Thymus (tissue), 14 donors: ENCODE measurements around the gene ZNF256. TPM values are rescaled to one million over a fixed set of nuclear protein-coding genes. Genes with fewer than 3 reads are reported as not detected.

ENCODE experiments used
- DNase-seq, 9 donors: peaks; one replicate each; pipeline ENCODE4 v3.0.0-alpha.2; 2013; ENCODE audit warnings: low spot score in 9 of 9, low read depth in 6 of 9, missing footprints in 1 of 9
- H3K27ac ChIP-seq, 2 donors: one replicate each; pipeline ENCODE4 v1.5.1; 2013; ENCODE audit warnings: control low read depth in 1 of 2, low read depth in 1 of 2, low read length in 1 of 2, mild to moderate bottlenecking in 1 of 2, moderate library complexity in 1 of 2
- H3K27me3 ChIP-seq, 2 donors: one replicate each; pipeline ENCODE4 v1.5.1; 2013; ENCODE audit warnings: low read length in 1 of 2; ENCODE audit not compliant: control insufficient read depth in 2 of 2, insufficient read depth in 1 of 2
- H3K36me3 ChIP-seq, 2 donors: one replicate each; pipeline ENCODE4 v1.5.1; 2013; ENCODE audit warnings: low read length in 1 of 2, mild to moderate bottlenecking in 1 of 2, moderate library complexity in 1 of 2; ENCODE audit not compliant: control insufficient read depth in 2 of 2, insufficient read depth in 2 of 2
- H3K4me1 ChIP-seq, 2 donors: one replicate each; pipeline ENCODE4 v1.5.1; 2013; ENCODE audit warnings: low read length in 2 of 2; ENCODE audit not compliant: control insufficient read depth in 2 of 2, insufficient read depth in 2 of 2
- H3K4me3 ChIP-seq, 2 donors: one replicate each; pipeline ENCODE4 v1.5.1; 2013; ENCODE audit warnings: low read length in 2 of 2, control low read depth in 1 of 2, mild to moderate bottlenecking in 1 of 2
- H3K9me3 ChIP-seq, 2 donors: one replicate each; pipeline ENCODE4 v1.5.1; 2013; ENCODE audit warnings: low read length in 1 of 2, mild to moderate bottlenecking in 1 of 2; ENCODE audit not compliant: control insufficient read depth in 2 of 2, insufficient read depth in 1 of 2
- whole genome bisulfite sequencing: extraction: QIAGEN DNeasy Blood & Tissue Kit; methylation state at CpG from one replicate; pipeline ENCODE4 v1.1.7; 2013; 5-methylcytosine and 5-hydroxymethylcytosine counted together
- long read RNA-seq, 10 donors: transcript quantifications; one replicate each; lab custom pipeline, GENCODE V29; 2026
- polyA plus RNA-seq: library from polyadenylated mRNA; stranded (reverse); fragments of 200-250 nt; gene quantifications from one replicate; pipeline ENCODE4 v1.2.3, GENCODE V29; 2013
- total RNA-seq: library from RNA; stranded (reverse); fragments of 120-200 nt; gene quantifications from one replicate; pipeline ENCODE4 v1.2.4, GENCODE V29; 2013
- donor health status: healthy.

ZNF256 gene
- total RNA-seq: 7.5 TPM
- 7.0 TPM for polyA plus RNA-seq
- long read RNA-seq, donor 1: 0 reads
- long read RNA-seq, donor 2, partial matches to known transcripts: 0 of 2 reads
- long read RNA-seq, donor 2, other reads (novel, unspliced or antisense): 0 of 2 reads
- long read RNA-seq, donor 3, partial matches to known transcripts: 0 of 3 reads
- long read RNA-seq, donor 3, other reads (novel, unspliced or antisense): 0 of 3 reads
- long read RNA-seq, donor 4, partial matches to known transcripts: 0 of 1 reads
- long read RNA-seq, donor 4, other reads (novel, unspliced or antisense): 0 of 1 reads
- long read RNA-seq, donor 5, transcript ZNF256-201 (3 exons, 2,172 nt): major isoform, 8 of 11 reads
- long read RNA-seq, donor 5, partial matches to known transcripts: 0 of 11 reads
- long read RNA-seq, donor 5, other reads (novel, unspliced or antisense): 0 of 11 reads
- long read RNA-seq, donor 6, partial matches to known transcripts: 0 of 1 reads
- long read RNA-seq, donor 6, other reads (novel, unspliced or antisense): 0 of 1 reads
- long read RNA-seq, donor 7, partial matches to known transcripts: 0 of 3 reads
- long read RNA-seq, donor 7, other reads (novel, unspliced or antisense): 0 of 3 reads
- long read RNA-seq, donor 8, partial matches to known transcripts: 0 of 1 reads
- long read RNA-seq, donor 8, other reads (novel, unspliced or antisense): 0 of 1 reads
- long read RNA-seq, donor 9: 0 reads
- long read RNA-seq, donor 10, transcript ZNF256-201 (3 exons, 2,172 nt): major isoform, 6 of 8 reads
- long read RNA-seq, donor 10, partial matches to known transcripts: 0 of 8 reads
- long read RNA-seq, donor 10, other reads (novel, unspliced or antisense): 0 of 8 reads

GRCh38 chr19:57947419-57948134, at the start of gene ZNF256:
Gene ZNF256 (minus strand): TSS chr19:57947706. CDS start chr19:57947474, 232 bp downstream.
- DNase-seq: peak; percentile 72 to 95 (median 83)
- Histone ChIP-seq H3K4me3 (peak within 1 kb of the TSS; percentile 71 to 83), H3K27ac (peak within 1 kb of the TSS in 1 of 2 donors; percentile 83), H3K36me3 (peaks cover 12 to 19% of the 10 kb centered on the region in 2 donors), H3K27me3 (no peaks in the 10 kb centered on the region), H3K9me3 (peaks cover 16 to 51% of the 10 kb centered on the region in 2 donors), H3K4me1 (peaks cover 4 to 9% of the 10 kb centered on the region in 2 donors)
- 7% methylated on average over 54 of the region's 54 CpGs for whole genome bisulfite sequencing

GRCh38 chr19:57992841-57993240, 45.3 kb upstream of the ZNF256 start:
- no peak overlapping the region for H3K4me3 ChIP-seq
- H3K4me1 ChIP-seq: no peaks in the 10 kb centered on the region
- H3K9me3 ChIP-seq: peaks cover 21 to 63% of the 10 kb centered on the region in 2 donors
- no peak overlapping the region for H3K27ac ChIP-seq
- peaks cover 30 to 35% of the 10 kb centered on the region in 2 donors for H3K36me3 ChIP-seq
- H3K27me3 ChIP-seq: no peaks in the 10 kb centered on the region
- no peak for DNase-seq
- WGBS: 100% methylated on average over 1 of the region's 1 CpG

- peaks cover 46 to 47% of the 10 kb centered on the region in 2 donors for H3K36me3 ChIP-seq
- H3K4me3 ChIP-seq: no peak overlapping the region
- peak in 1 of 9 donors; percentile 20 for DNase-seq
- H3K4me1 ChIP-seq: no peaks in the 10 kb centered on the region
- H3K9me3 ChIP-seq: peaks cover 36 to 50% of the 10 kb centered on the region in 2 donors
- no peaks in the 10 kb centered on the region for H3K27me3 ChIP-seq
- 98% methylated on average over 3 of the region's 3 CpGs for WGBS
- H3K27ac ChIP-seq: no peak overlapping the region
These were observed 31.2 kb upstream of the ZNF256 start for GRCh38 chr19:57978586-57979289.

- H3K36me3 ChIP-seq: peaks cover 6 to 7% of the 10 kb centered on the region in 2 donors
- no peak within 1 kb of the TSS for H3K4me3 ChIP-seq
- H3K27me3 ChIP-seq: no peaks in the 10 kb centered on the region
- H3K27ac ChIP-seq: no peak within 1 kb of the TSS
- H3K4me1 ChIP-seq: no peaks in the 10 kb centered on the region
- H3K9me3 ChIP-seq: peaks cover 23 to 50% of the 10 kb centered on the region in 2 donors
- no peak for DNase-seq
- WGBS: 98% methylated on average over 4 of the region's 4 CpGs
These were observed 26.9 kb upstream of the ZNF256 start, which contains the start of gene C19orf18 for GRCh38 chr19:57974434-57974833. Gene C19orf18 (minus strand): TSS chr19:57974534. CDS start chr19:57974432, 102 bp downstream.

- Histone ChIP-seq H3K27me3 (no peaks in the 10 kb centered on the region), H3K4me3 (no peak overlapping the region), H3K4me1 (no peaks in the 10 kb centered on the region), H3K9me3 (peaks cover 5 to 43% of the 10 kb centered on the region in 2 donors), H3K27ac (no peak overlapping the region), H3K36me3 (no peaks in the 10 kb centered on the region)
- DNase-seq: no peak
- 82% methylated on average over 8 of the region's 8 CpGs for WGBS
These were observed 17.3 kb upstream of the ZNF256 start for GRCh38 chr19:57964761-57965160.

GRCh38 chr19:57961785-57962184, 14.3 kb upstream of the ZNF256 start:
- no peak overlapping the region for H3K4me3 ChIP-seq
- WGBS: 84% methylated on average over 1 of the region's 1 CpG
- no peak overlapping the region for H3K27ac ChIP-seq
- DNase-seq: no peak
- no peaks in the 10 kb centered on the region for H3K27me3 ChIP-seq
- H3K36me3 ChIP-seq: no peaks in the 10 kb centered on the region
- H3K4me1 ChIP-seq: no peaks in the 10 kb centered on the region
- H3K9me3 ChIP-seq: peaks cover 6 to 31% of the 10 kb centered on the region in 2 donors

GRCh38 chr19:57954996-57955395, 7.5 kb upstream of the ZNF256 start:
- H3K4me3 ChIP-seq: no peak overlapping the region
- H3K36me3 ChIP-seq: no peaks in the 10 kb centered on the region
- no peak overlapping the region for H3K27ac ChIP-seq
- H3K9me3 ChIP-seq: peaks cover 13 to 61% of the 10 kb centered on the region in 2 donors
- H3K4me1 ChIP-seq: no peaks in the 10 kb centered on the region
- WGBS: 95% methylated on average over 4 of the region's 4 CpGs
- no peaks in the 10 kb centered on the region for H3K27me3 ChIP-seq
- no peak for DNase-seq

GRCh38 chr19:57949702-57950101, 2.2 kb upstream of the ZNF256 start:
- 95% methylated on average over 12 of the region's 12 CpGs for WGBS
- Histone ChIP-seq H3K27ac (no peak overlapping the region), H3K4me1 (peaks cover 4 to 9% of the 10 kb centered on the region in 2 donors), H3K4me3 (no peak overlapping the region), H3K9me3 (peaks cover 15 to 58% of the 10 kb centered on the region in 2 donors), H3K36me3 (no peaks in the 10 kb centered on the region), H3K27me3 (no peaks in the 10 kb centered on the region)
- DNase-seq: no peak
